Retinal pigment epithelial cell (primary cell): Measurements from ENCODE around the gene SPACA6.

Source experiments
- DNase-seq: peaks from one replicate; pipeline ENCODE4 v3.0.0-alpha.2; 2010; ENCODE audit warnings: low read depth
- H3K4me3 ChIP-seq: 2 replicates; pipeline ENCODE4 v1.5.1; 2011; ENCODE audit warnings: mild to moderate bottlenecking, low read length, control low read depth, moderate library complexity
- TF ChIP-seq, protein P1 (sequence below): conservative IDR thresholded peaks from 2 replicates; pipeline ENCODE4 v1.5.1; 2011; ENCODE audit warnings: low read depth, low read length, control low read depth, inconsistent platforms

SPACA6 gene

DNA sequence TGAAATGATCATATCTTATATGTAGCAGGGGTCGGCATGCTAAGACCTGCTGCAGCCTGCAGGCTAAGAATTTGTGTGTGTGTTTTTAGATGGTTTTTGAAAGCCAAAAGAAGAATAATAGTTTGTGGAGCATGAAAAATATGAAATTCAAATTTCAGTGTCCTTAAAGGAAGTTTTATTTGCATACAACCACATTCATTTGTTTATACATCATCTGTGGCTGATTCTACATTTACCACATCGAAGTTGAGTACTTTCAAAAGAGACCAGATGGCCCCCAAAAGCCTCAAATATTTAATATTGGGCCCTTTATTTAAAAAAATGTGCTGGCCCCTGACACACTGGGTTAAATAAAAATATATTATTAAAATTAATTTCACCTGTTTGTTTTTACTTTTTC, 29.4 kb downstream of the SPACA6 start:
- no peak overlapping the region for H3K4me3 ChIP-seq
- TF ChIP-seq, protein P1, sequence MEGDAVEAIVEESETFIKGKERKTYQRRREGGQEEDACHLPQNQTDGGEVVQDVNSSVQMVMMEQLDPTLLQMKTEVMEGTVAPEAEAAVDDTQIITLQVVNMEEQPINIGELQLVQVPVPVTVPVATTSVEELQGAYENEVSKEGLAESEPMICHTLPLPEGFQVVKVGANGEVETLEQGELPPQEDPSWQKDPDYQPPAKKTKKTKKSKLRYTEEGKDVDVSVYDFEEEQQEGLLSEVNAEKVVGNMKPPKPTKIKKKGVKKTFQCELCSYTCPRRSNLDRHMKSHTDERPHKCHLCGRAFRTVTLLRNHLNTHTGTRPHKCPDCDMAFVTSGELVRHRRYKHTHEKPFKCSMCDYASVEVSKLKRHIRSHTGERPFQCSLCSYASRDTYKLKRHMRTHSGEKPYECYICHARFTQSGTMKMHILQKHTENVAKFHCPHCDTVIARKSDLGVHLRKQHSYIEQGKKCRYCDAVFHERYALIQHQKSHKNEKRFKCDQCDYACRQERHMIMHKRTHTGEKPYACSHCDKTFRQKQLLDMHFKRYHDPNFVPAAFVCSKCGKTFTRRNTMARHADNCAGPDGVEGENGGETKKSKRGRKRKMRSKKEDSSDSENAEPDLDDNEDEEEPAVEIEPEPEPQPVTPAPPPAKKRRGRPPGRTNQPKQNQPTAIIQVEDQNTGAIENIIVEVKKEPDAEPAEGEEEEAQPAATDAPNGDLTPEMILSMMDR = no peak
- DNase-seq = no peak

DNA sequence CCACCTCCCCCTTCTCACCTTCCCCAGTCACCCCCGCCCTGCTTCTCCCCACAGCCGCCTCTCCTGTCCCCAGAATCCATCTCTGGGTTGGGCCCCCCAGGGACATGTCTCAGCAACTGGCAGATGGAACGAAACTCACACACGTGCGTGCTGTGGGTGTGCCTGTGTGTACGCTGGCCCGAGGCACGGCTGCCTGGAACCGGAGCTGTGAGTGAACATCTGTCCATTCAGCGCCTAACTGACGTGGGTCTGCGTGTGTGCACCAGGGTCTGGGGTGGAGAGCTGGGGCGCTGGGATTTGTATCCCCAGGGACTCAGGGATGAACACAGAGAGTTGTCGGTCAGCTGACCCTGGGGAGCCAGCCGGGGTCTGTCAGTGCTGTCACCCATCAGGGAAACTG, 31.4 kb downstream of the SPACA6 start:
- H3K4me3 ChIP-seq = no peak overlapping the region
- TF ChIP-seq, protein P1 = no peak
- DNase-seq = no peak

DNA sequence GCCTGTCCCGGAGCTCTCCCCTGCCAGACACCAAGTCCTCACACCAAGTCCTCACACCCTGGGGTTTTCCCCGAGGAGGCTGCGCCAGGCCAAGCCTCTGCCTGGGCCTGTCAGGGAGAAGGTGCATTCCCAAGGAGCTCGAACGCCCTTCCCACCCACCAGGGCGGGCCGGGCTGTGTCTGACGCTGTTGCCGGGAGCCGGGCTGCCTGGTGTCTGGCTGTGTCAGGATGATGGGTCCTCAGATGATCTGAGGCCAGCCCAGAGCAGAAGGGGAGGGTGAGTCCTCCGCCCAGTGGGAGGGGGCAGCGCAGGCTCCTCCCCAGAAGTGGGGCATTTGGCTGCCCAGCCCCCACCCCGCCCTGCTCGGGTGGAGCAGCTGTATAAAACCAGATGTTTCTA, 32.9 kb downstream of the SPACA6 start:
- no peak overlapping the region for H3K4me3 ChIP-seq
- TF ChIP-seq, protein P1 = no peak
- DNase-seq = peak; percentile 90

DNA sequence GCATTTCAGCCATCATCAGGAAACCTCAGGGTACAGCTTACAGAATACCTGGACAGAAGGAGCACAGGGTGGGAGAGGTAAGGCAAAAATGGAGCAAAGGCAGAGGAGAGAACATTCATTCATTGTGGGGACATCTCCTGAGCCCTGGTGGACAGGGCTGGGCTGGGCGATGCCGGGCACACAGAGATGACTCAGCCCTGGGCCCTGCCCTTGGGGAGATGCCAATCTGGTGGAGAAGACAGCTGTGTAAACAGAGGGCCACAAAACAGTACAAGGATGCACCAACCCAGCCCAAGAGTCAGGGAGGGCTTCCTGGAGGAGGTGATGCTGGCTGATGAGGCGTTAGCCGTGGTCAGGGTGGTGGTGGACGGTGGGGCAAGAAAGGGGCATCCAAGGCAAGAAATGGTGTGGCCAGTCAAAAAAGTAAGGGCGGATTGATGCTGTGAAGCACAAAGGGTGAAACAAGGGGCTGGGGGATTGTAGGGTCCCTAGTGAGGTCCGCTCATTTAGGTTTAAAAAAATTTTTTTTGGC, 34.3 kb downstream of the SPACA6 start:
- no peak for DNase-seq

DNA sequence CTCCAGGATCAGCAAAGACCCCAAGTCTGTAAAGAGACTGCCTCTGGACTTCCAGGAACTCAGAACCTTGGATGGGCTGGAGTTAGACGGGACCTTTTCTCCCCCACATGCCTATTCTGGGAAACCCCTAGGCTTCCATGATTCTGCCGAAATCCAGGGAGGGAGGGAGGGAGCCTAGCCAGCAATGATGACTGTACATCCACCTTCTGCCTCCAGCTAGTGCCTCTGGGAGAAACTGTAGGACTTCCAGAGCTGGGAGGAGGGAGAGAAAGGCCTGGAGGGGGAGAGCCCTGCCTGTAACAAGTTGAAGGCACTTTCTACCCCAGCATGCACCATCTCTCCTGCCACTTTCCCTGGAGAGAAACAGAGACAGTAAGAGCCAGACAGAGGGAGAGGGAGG, 36.7 kb downstream of the SPACA6 start:
- no peak overlapping the region for H3K4me3 ChIP-seq
- no peak for DNase-seq
- TF ChIP-seq, protein P1 = no peak

More for the DNA sequence above, 34.3 kb downstream of the SPACA6 start:
- TF ChIP-seq, protein P1 = no peak
- H3K4me3 ChIP-seq = no peak overlapping the region

DNA sequence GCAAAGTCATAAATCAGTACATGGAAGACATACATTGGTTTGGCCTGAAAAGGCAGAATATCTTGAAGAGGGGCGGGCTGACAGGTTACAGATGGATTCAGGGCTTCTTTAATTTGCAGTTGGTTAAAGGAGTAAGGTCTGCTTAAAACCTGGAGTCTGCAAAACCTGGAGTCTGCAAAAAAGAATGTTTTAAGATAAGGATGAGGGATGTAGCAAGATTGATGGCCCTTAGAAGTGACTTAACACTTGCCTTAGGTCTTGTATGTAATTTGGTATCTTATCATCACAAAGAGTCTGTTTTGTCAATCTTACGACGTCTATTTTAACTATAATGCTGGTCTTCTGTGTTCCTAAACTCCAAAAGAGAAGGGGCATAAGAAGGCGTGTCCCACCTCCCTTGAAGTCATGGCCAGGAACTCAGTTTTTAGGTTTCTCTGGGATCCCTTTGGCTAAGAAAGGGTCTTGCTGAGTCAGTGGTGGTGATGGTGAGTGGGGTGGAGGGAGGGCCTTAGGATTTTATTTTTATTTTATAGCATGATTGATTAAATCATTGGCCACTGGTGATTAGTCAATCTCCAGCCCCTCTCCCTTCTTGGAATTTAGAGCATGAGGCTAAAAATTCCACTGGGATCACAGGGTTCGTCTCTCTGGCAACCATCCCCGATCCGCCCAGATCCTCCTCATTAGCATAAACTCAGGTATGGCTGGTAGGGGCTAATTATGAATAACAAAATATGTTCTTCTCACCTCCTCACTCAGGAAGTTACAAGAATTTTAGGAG, 40.8 kb downstream of the SPACA6 start:
- no peak overlapping the region for H3K4me3 ChIP-seq
- TF ChIP-seq, protein P1 = no peak
- no peak for DNase-seq

DNA sequence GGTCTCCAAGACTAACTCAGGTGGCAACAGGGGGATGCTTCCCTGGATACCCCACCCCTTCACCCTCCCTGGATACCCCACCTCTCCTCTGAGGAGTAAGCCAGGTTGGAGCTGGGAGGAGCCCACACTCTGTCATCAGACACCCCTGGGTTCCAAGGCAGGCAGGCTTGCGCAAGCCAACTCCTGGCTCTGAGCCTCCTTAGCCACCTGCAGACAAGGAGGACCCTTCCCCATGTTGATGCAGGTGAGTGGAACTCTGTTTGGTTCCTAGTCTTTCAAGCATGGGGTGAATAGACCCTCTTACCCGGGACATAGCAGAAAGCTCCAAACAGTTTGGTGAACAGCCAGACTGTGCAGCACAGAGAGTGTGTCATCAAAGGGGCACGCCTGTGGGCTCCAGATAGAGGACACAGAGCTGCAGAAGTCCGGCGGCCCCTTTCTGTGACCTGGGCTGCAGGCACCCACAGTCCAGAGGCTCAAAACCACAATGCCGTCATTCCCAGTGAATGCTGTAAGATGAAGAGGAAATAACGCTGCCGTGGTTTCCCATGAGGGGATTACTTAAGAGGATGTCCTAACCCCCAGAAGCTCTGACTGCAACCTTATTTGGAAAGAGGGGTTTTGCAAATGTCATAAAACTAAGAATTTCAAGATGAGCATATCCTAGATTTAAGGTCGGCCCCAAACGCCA, 42.8 kb downstream of the SPACA6 start:
- peak; percentile 43 for DNase-seq
- TF ChIP-seq, protein P1 = no peak
- H3K4me3 ChIP-seq = no peak overlapping the region
